OCI-LY3 (cell line): ENCODE results near the gene PNPLA2.

Experiments
- H2AFZ ChIP-seq: fragments of 200-600, 300-600 bp; shearing (Covaris generic); 2 replicates; pipeline ENCODE4 v1.6.0; 2014; ENCODE audit warnings: antibody characterized with exemption, low read depth, low read length
- H3K27ac ChIP-seq: fragments of 200-600, 300-600 bp; sonication (generic); 2 replicates; pipeline ENCODE4 v1.5.1; 2014; ENCODE audit warnings: mild to moderate bottlenecking, low read length, moderate library complexity, mixed read lengths
- H3K27me3 ChIP-seq: fragments of 200-600, 300-600 bp; sonication (generic); 2 replicates; pipeline ENCODE4 v1.6.1; 2014; ENCODE audit warnings: low read depth, low read length, mixed read lengths
- H3K36me3 ChIP-seq: fragments of 200-600, 300-600 bp; sonication (generic); replicated peaks from 2 replicates; pipeline ENCODE3; 2014; ENCODE audit warnings: low read depth, low read length, mixed read lengths
- H3K4me1 ChIP-seq: fragments of 300-600, 200-600 bp; sonication (generic); 2 replicates; pipeline ENCODE4 v1.6.1; 2014; ENCODE audit warnings: low read length, mixed read lengths
- H3K4me2 ChIP-seq: fragments of 200-600, 300-600 bp; sonication (generic); 2 replicates; pipeline ENCODE4 v1.6.1; 2014; ENCODE audit warnings: low read length, mixed read lengths
- H3K4me3 ChIP-seq: fragments of 300-600, 200-600 bp; sonication (generic); 2 replicates; pipeline ENCODE4 v1.5.1; 2014; ENCODE audit warnings: antibody characterized with exemption, mild to moderate bottlenecking, low read length, moderate library complexity
- H3K79me2 ChIP-seq: fragments of 300-600, 200-600 bp; shearing (Covaris generic); 2 replicates; pipeline ENCODE4 v1.6.1; 2014; ENCODE audit warnings: mild to moderate bottlenecking, low read length, mixed read lengths
- H3K9ac ChIP-seq: fragments of 300-600, 200-600 bp; shearing (Covaris generic); 2 replicates; pipeline ENCODE4 v1.6.0; 2014; ENCODE audit warnings: mild to moderate bottlenecking, low read length, moderate library complexity
- H3K9me3 ChIP-seq: fragments of 200-600, 300-600 bp; shearing (Covaris generic); 2 replicates; pipeline ENCODE4 v1.6.1; 2014; ENCODE audit warnings: low read length, mixed read lengths; ENCODE audit not compliant: insufficient read depth
- H4K20me1 ChIP-seq: fragments of 200-600, 300-600 bp; sonication (generic); 2 replicates; pipeline ENCODE4 v1.6.1; 2016; ENCODE audit warnings: low read length, mixed read lengths; ENCODE audit not compliant: insufficient read depth
- CTCF ChIP-seq: fragments of 200-600, 300-600 bp; sonication (generic); IDR thresholded peaks from 2 replicates; pipeline ENCODE4 v1.5.1; 2014; ENCODE audit warnings: antibody characterized with exemption, low read length, low read depth
- EZH2phosphoT487 ChIP-seq: fragments of 200-600 bp; shearing (Covaris generic); IDR thresholded peaks from 2 replicates; pipeline ENCODE4 v1.6.1; 2018; ENCODE audit warnings: antibody characterized with exemption, mixed run types, low read depth

PNPLA2 gene

GRCh38 chr11:871472-871871 is 52.8 kb downstream of the PNPLA2 start:
- Histone ChIP-seq H3K4me3 (no peak overlapping the region), H3K9me3 (no peaks in the 10 kb centered on the region), H3K79me2 (no peaks in the 10 kb centered on the region), H3K4me1 (no peaks in the 10 kb centered on the region), H4K20me1 (peaks cover 3% of the 10 kb centered on the region; the same call in 1 of the 2 replicates), H3K9ac (no peak overlapping the region), H3K36me3 (no peaks in the 10 kb centered on the region), H3K27ac (no peak overlapping the region), H3K4me2 (no peak overlapping the region), H2AFZ (no peak overlapping the region), H3K27me3 (no peaks in the 10 kb centered on the region)
- no peak for TF ChIP-seq EZH2phosphoT487
- no peak for TF ChIP-seq CTCF

GRCh38 chr11:872799-873198 is 54.1 kb downstream of the PNPLA2 start:
- H2AFZ ChIP-seq: no peak overlapping the region
- TF ChIP-seq CTCF (no peak), EZH2phosphoT487 (no peak)
- peaks cover 3% of the 10 kb centered on the region; the same call in 1 of the 2 replicates for H4K20me1 ChIP-seq
- no peaks in the 10 kb centered on the region for H3K36me3 ChIP-seq
- no peaks in the 10 kb centered on the region for H3K79me2 ChIP-seq
- H3K4me1 ChIP-seq: no peaks in the 10 kb centered on the region
- H3K9ac ChIP-seq: no peak overlapping the region
- H3K27ac ChIP-seq: no peak overlapping the region
- no peak overlapping the region for H3K4me3 ChIP-seq
- no peaks in the 10 kb centered on the region for H3K27me3 ChIP-seq
- H3K4me2 ChIP-seq: no peak overlapping the region
- H3K9me3 ChIP-seq: no peaks in the 10 kb centered on the region

GRCh38 chr11:873706-874105 is 55.0 kb downstream of the PNPLA2 start:
- Histone ChIP-seq H3K9ac (no peak overlapping the region), H2AFZ (no peak overlapping the region), H3K27ac (no peak overlapping the region), H4K20me1 (peaks cover 3% of the 10 kb centered on the region; the same call in 1 of the 2 replicates), H3K4me1 (no peaks in the 10 kb centered on the region), H3K36me3 (no peaks in the 10 kb centered on the region), H3K4me2 (no peak overlapping the region), H3K27me3 (no peaks in the 10 kb centered on the region), H3K9me3 (no peaks in the 10 kb centered on the region), H3K79me2 (no peaks in the 10 kb centered on the region), H3K4me3 (no peak overlapping the region)
- TF ChIP-seq CTCF (no peak), EZH2phosphoT487 (no peak)
